Stimulated activated CD8-positive, alpha-beta memory T cell treated with anti-CD3 and anti-CD28 coated beads, Interleukin-7, amount 100 ng/mL, for 1 hour (primary cell): Measurements from ENCODE around the gene RAB44.
"Not testable (repeated sequence)": the region's sequence is repeated elsewhere in the genome, so short reads cannot be mapped to it uniquely, and the experiment has no call there.

ENCODE experiments used
- DNase-seq, 2 donors: peaks; one replicate each; pipeline ENCODE4 v3.0.0-alpha.2; 2020; ENCODE audit warnings: low read depth in 2 of 2

The RAB44 gene

DNA sequence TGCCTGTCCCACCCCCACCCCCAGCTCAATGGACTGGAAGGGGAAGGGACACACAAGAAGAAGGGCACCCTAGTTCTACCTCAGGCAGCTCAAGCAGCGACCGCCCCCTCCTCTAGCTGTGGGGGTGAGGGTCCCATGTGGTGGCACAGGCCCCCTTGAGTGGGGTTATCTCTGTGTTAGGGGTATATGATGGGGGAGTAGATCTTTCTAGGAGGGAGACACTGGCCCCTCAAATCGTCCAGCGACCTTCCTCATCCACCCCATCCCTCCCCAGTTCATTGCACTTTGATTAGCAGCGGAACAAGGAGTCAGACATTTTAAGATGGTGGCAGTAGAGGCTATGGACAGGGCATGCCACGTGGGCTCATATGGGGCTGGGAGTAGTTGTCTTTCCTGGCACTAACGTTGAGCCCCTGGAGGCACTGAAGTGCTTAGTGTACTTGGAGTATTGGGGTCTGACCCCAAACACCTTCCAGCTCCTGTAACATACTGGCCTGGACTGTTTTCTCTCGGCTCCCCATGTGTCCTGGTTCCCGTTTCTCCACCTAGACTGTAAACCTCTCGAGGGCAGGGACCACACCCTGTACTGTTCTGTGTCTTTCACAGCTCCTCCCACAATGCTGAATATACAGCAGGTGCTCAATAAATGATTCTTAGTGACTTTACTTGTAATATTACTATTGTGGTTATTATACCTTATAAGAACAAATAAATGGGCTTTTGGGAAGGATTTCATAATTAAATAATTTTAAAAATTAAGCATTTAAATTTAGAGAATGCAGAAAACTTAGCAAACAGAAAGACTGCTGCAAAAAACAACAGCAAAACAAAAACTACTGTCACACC lies 10.7 kb upstream of the RAB44 start:
- DNase-seq, result no peak

DNA sequence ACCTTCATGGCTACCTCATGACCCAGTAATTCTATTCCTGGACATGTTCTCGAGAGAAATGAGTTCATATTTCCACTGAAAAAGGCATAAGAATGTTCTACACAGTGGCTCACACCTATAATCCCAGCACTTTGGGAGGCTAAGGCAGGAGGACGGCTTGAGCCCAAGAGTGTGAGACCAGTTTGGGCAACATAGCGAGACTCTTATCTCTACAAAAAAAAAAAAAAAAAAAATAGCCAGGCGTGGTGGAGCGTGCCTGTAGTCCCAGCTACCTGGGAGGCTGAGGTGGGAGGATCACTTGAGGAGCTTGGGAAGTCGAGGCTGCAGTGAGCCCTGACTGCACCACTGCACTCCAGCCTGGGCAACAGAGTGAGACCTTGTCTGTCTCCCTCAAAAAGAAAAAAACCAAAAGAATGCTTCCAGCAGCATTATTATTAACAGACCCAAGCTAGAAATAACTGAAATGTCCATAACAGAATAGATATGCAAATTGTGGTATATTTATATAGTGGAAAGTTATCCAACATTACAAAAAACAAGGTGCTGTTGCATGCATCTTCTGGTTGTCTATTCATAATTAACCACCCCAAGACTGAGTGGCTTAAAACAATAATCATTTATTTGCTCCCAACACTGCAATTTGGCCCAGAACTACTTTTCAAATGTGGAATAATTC lies 9.4 kb upstream of the RAB44 start:
- no peak for DNase-seq

DNA sequence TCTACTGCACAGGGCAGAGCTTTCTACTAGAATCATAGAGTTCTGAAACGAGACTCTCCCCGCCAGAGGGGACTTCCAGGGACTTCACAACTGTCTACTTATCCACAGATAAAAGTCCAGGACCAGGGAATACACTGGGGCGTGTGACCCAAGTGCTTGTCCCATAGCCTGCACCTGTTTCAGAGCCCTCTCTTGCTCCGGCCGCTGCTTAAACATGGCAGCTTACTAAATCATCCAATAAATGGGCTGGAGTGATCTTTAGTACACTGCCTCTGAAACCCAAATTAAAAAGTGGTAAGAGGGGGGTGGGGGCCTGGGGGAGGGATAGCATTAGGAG lies 8.9 kb upstream of the RAB44 start:
- no peak for DNase-seq

DNA sequence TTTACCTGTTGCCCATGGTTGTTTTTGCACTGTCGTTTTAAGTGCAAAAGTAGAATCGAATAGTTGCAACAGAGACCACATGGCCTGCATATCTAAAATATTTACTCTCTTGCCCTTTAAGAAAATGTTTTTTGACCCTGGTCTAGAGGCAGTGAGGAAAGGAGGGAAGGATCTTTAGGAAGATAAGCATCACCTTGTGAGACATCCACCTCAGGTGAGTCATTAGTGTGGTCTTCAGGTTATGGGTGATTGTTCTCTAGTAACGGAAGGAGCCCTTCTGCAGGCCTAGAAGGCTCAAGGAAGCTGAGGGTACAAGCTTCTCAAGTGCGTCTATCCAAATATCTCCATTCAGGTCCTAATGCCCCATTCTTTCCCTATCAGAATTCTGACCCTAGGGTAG lies 6.6 kb upstream of the RAB44 start:
- DNase-seq, result no peak

DNA sequence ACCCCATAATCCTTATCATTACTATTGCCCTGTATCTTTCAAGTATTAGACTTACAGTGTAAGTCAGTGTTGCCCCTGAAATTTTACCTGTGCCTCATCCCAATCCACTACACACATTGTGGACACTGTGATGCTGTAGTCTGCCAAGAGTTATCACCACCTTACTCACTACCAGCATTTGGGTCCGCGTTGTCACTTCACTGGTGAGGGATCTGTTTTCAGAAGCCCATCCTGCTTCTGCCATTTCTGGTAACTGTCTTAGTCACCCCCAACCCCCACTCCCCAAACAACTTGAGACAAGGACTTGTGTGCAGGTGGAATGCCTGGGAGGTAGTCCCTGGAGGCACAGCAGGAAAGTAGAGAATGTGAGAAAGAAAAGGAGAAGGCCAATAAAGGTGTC lies 6.0 kb upstream of the RAB44 start:
- DNase-seq, result no peak

DNA sequence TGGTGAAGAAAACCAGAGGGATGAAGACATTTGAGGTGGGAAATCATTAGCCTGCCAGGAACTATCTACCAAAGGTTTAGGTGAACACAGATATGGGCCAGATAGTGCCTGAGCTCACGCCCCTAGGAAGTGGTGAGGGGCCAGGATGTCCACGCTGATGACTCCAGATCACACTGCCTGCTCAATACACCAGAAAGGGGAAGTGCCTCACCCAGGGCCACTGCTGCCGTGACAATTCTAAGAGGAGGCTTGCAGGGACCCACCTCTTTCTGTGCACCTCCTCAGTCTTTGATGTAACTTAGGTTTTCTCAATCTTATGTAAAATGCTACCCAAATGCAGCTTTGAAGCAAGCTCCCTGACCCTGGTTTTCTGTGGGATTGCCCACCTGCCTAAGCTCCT lies 5.4 kb upstream of the RAB44 start:
- no peak for DNase-seq

DNA sequence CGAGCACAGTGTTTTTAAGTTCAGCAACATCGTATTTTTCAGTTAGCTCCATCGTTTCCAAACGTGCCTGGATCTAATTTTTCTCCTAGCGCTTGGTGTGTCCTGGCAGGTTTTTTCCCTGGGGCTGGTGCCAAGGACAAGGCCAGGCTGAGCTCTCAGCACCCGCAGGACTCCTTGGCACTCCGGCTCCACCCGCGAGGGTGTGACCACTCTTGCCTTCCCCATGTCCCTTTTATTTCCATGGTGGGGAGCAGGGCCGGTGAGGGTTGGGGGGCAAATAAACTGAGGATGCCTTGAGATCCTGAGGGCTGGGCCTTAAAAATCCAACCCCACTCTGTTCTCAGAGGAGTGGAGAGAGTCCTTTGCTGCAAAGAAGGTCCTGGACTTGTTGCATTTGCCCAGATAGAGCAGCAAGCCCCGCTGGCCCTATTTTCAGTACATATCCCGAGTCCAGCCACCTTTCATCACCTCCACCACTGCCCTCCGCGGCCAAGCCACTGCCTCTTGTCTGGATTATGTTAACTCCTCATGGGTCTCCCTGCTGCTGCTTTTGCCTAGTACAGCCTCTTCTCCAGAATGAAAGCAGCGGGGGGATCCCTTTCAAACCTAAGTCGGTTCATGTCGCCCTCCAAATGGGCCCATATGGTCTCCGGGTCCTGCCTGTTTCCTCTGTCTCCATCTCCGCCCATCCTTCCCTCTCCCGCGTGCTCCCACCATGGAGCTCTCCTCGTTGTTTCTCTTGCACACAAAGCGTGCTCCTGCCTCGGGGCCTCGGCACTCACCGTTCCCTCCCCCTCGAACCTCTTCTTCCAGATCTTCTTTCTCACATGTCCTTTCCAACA lies 4.5 kb upstream of the RAB44 start:
- no peak for DNase-seq

DNA sequence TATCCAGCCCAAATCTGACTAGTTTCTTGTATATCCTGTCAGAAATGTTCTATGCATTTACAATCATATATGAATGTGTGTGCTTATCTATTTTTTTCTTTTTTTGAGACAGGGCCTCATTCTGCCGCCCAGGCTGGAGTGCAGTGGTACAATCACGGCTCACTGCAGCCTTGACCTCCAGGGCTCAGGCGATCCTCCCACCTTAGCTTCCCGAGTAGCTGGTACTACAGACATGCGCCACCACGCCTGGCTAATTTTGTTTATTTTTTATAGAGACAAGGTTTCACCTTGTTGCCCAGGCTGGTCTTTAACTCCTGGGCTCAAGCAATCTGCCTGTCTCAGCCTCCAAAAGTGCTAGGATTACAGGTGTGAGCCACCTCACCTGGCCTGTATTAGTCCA lies 3.0 kb upstream of the RAB44 start:
- no peak for DNase-seq

DNA sequence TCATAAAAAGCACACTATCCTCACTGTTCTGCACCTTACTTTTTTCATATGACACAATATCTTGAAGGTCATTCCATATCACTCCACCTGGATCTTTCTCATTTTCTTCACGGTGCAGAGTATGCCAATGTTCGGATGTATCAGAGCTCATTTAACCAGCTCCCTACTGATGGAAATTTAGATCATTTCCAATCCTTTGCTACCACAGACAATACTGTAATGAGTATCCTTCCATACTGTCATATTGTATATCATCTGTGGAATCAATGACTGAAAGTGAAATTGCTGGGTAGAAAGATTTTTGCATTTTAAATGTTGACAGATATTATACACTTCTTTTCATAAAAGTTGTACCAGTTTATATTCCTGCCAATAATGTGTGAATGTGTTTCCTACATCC lies 2.2 kb upstream of the RAB44 start:
- DNase-seq, result no peak

DNA sequence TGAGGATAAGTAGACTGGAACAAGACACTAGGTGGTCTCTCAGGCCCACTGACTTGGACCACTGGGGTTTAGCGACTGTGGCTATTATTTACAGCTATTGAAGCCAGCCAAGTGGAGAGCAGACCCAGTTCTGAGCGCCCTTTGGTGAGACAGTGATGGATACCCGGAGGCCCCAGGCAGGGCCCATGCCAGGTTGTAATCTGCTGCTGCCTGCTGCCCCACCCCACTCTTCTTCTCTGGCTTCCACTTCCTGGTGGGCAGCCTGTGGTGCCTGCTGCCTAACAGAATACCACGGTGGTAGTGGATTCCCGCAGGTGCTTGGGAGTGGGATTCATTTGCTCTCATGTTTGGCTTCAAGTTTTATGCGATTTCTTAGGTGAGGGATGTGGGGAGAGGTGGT lies 570 bp downstream of the RAB44 start:
- DNase-seq, result no peak

DNA sequence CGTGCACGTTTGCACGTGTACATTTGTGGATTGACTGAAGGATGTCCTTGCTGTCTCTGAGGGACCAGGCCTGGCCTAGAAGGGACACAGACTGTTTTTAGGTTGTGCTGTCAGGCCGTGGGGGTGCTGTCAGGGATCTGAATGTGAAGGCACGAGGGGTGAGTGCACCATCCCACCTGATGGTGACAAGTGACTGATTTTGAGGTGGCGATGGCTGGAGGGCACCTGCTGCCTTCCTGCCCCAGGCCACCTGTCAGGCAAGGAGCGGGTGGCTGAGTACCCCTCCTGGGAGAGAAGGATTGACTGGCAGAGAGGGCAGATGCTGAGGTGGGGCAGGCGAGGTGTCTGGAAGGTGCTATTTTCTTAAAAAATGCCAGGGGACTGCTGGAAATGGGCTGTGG lies 1.2 kb downstream of the RAB44 start:
- no peak for DNase-seq

DNA sequence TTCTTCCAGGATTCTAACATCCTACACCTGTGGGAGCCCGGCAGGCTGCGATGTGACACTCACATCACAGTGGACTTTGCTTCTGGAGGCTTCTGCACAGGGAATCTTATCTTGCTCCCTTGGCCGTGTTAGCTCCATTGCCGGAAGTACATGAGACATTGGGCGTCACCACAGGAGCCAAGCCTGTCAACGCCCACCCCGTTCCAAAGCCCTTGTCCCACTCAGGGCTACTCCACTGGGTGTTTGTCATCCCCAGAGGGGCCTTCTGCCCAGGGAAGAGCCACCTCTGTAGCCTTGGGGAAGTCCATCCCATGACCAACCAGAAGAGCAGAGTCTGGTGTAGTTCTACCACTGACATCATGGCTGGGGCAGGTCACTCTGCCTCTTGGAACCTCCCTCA lies 1.7 kb downstream of the RAB44 start:
- no peak for DNase-seq

DNA sequence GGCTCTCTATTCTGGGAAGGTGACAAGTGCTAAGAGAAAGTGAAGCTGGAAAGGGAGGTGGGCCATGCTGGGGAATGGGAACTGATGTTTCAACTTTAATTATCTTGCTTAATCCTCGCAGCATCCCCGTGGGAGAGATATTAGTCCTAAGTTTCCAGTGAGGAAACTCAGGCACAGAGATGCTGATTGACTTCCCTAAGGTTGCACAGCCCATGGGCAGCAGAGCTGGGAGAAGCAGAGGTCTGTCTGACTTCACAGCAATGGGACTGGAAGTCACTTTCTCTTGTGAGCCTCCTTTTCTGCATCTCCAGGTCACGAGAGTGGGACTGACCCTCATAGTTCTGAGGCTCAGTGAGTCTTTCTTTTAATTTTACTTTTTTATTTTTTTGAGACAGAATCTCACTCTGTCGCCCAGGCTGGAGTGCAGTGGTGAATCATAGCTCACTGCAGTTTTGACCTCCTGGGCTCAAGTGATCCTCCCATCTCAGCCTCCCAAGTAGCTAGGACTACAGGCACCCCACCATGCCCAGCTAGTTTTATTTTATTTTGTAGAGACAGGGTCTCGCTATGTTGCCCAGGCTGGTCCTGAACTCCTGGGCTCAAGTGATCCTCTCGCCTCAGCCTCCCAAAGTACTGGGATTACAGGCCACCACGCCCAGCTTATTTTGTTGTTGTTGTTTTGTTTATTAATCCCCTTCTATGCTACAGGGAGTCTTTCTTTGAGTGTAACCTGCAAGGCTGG lies 2.6 kb downstream of the RAB44 start:
- no peak for DNase-seq

DNA sequence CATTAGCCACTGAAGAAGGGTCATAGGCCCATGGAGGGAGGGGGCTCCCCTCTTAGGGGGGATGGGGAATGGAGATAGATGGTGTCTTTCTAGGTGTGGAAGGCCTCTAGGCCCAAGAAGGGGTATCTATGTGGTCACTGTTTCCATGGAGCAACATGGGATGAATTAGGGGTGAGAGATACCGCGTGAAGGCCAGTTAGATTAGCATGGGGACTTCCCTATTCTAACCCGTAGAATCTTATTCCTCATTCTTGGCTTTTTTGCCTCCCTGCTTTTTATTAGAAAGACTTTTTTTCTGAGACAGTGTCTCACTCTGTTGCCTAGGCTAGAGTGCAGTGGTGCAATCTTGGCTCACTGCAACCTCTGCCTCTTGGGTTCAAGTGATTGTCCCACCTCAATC lies 3.2 kb downstream of the RAB44 start:
- DNase-seq, result no peak

DNA sequence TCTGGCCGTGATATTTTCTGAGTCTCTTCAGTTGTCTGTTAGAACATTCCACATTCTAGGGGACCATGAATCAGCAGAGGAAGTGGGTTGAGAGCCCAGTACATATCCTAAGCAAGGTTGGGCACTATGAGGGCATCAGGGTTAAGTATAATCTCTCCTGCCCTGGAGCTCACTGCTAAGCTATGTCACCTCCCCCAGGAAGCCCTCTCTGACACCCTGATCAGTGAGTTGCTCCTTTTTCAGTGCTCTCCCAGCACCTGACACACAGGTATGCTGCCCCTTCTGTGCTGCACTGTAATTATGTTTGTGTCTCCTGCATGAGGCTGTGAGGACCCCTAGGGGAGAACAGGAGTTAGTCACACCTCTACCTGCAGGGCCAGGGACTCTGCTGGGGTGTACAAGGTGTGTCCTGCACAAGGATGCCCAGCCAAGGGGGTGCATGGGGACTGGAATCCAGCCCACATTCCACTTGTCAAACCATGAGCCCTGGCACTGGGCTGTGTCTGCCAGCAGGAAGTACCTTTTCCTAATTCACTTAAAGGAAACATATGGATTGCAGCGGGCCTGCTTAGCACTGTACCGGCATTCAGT lies 3.9 kb downstream of the RAB44 start:
- no peak for DNase-seq

DNA sequence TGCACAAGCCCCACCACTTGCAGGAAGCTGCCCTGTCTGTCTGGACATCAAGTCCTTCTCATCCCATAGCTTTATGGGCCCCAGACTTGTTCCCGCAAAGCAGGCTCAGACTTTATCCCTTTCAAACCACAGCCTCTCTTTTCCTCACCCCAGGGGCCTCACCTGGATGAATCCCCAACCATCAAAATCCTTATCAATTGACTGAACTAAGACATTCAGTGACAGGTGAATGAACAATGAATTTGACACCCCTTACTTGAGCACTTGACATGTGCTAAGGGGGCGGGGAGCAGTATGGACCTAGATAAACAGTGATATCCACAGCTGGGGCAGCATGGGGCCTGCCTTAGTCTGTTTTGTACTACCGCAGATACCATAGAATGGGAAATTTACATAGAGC lies 5.0 kb downstream of the RAB44 start:
- no peak for DNase-seq

DNA sequence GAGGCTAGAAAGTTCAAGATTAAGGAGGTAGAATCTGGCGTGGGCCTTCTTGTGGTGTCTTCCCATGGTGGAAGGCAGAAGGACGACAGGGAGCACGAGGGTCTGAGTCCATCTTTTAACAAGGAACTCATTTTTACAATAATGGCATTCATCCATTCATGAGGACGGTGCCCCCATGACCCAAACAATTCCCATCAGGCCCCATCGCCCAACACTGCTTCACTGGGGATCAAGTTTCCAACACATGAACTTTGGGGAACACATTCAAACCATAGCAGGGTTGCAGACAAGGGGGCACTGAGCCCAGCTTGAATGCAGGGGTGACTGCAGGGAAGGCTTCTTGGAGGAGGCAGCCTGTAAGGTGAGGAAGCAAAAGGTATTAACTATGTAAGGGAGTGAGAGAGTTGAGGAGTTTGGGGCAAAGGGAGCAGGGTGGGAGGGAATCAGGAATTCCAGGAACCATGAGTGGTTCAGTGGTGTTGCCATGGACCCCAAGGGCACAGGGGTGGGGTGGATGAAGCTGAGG lies 5.5 kb downstream of the RAB44 start:
- no peak for DNase-seq

DNA sequence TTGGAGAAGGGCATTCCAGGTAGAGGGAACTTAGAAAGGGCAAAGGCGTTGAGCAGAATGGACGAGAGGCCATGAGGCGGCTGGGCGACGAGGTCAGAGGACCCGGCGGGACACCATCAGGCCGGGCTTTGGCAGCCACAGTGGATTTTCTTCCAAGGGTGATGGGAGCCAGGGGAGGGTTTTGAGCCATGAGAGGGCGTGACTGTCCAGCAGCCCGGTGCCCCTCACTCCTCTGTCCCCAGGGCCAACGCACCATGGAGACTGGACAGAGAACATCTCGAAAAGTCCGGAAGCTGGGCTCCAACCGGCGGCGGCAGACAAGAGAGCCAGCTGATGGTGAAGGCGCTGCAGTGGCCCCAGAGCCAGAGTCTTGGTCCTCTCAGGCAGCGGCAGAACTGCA lies 6.4 kb downstream of the RAB44 start:
- DNase-seq, result no peak

DNA sequence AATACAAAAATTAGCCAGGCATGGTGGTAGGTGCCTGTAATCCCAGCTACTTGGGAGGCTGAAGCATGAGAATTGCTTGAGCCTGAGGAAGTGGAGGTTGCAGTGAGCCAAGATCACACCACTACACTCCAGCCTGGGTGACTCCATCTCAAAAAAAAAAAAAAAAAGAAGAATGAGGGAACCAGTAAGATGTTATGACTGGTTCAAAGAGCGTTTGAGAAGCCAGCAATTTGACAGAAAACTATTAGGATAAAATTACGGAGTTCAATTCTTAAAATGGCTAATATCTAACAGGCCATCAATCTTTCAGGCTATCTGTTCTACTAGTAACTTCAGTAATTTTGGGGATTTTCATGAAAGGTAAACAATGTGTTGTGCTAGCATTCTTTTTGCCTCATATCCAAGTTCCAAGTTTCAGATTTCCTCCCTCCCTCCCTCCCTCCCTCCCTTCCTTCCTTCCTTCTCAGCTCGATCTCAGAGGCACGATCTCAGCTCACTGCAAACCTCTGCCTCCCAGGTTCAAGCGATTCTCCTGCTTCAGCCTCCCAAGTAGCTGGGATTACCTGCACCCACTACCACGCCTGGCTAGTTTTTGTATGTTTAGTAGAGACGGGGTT lies 7.4 kb downstream of the RAB44 start:
- DNase-seq, result not testable (repeated sequence)

DNA sequence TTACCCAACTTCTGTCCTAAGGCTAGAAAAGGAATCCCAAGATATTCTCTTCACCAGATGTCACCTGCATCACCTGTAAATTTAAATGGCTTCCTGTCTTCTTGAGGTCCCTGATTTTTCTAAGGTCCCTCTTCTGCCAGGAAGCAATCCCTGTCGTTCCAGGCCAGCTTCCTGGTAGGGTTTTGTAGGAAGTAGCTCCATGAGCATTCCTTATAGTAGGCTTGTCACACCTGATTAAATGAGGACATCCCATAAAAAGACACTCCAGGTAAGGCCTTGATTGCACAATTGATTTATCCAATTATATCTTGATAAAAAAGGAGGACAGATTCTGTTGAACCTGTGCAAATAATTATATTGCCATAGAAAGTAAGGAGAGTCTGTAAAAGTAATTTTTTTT lies 8.7 kb downstream of the RAB44 start:
- no peak for DNase-seq

DNA sequence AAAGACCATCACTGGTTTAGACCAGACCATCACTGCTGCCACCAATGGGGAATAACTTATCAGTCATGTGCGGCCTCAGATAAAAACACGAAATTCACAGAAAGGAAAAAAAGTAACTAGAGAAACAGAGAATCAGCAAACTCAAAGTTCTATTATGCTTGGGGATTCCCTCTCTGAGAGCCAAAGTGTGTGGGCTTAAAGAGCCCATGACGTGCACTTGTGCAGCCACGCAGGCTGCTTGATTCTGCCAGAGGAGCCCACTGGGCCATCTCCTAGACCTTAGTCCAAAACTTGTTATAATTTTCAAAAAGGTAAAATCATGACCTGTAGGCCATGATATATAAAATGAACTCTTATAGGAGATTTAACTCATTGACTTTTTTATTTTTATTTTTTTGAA lies 15.2 kb downstream of the RAB44 start:
- no peak for DNase-seq
